Urinary bladder (tissue), 2 donors: Measurements from ENCODE around the gene CLEC4E. TPM values are rescaled to one million over a fixed set of nuclear protein-coding genes. Genes with fewer than 3 reads are reported as not detected.

Experiments used
- polyA plus RNA-seq: library from polyadenylated mRNA; stranded (reverse); fragments of 200-250 nt; gene quantifications from one replicate; pipeline ENCODE4 v1.2.3, GENCODE V29; 2013
- small RNA-seq: library from RNA; depleted of rRNA; stranded (forward); fragments of <200 nt; gene quantifications from one replicate; pipeline ENCODE3, GENCODE V24; 2014
- total RNA-seq: library from RNA; depleted of rRNA; stranded (reverse); fragments of >200 nt; gene quantifications from one replicate; pipeline ENCODE4 v1.2.3, GENCODE V29; 2014
- donor health status: healthy.

CLEC4E gene
- total and polyA plus RNA-seq, 2 donors, result 3.6 TPM; not detected in 1

Small RNA genes within 50 kb of the gene (small RNA-seq; reads per million reads assigned to genes)
- not detected for gene RNU6-275P

Other genes with a start within 250 kb of the CLEC4E start
- gene CLEC6A, start 84.9 kb downstream of the CLEC4E start, total RNA-seq, result not detected
- not detected for gene CLEC6A, start 84.9 kb downstream of the CLEC4E start, polyA plus RNA-seq
- gene CLEC4D, start 27.4 kb downstream of the CLEC4E start, total RNA-seq, result 0.32 TPM
- 0.19 TPM for gene CLEC4D, start 27.4 kb downstream of the CLEC4E start, polyA plus RNA-seq
- gene AICDA, start 72.0 kb upstream of the CLEC4E start, total RNA-seq, result 0.26 TPM
- gene AICDA, start 72.0 kb upstream of the CLEC4E start, polyA plus RNA-seq, result 0.14 TPM
- 244 TPM for gene MFAP5, start 121.9 kb upstream of the CLEC4E start, total RNA-seq
- gene MFAP5, start 121.9 kb upstream of the CLEC4E start, polyA plus RNA-seq, result 110 TPM
- 99.1 TPM for gene RIMKLB, start 157.1 kb upstream of the CLEC4E start, total RNA-seq
- gene RIMKLB, start 157.1 kb upstream of the CLEC4E start, polyA plus RNA-seq, result 22.6 TPM